ENCODE data around the gene CCDC85B. TPM values are rescaled to one million over a fixed set of nuclear protein-coding genes. Genes with fewer than 3 reads are reported as not detected.

Gene CCDC85B
- total RNA-seq, 2 experiments from 2014 or later: 77.7 to 81.8 TPM

- POLR2A ChIA-PET: interaction anchor here (0.6 to 4.7 kb wide), 16 partner anchors 9 to 321 kb away, joined by 3 to 67 read pairs (median 4); partner anchors contain the start of genes BANF1, C11orf68, CFL1 and EIF1AD
Observed at GRCh38 chr11:65891219-65892136, 1.0 kb downstream of the CCDC85B start.

DNA sequence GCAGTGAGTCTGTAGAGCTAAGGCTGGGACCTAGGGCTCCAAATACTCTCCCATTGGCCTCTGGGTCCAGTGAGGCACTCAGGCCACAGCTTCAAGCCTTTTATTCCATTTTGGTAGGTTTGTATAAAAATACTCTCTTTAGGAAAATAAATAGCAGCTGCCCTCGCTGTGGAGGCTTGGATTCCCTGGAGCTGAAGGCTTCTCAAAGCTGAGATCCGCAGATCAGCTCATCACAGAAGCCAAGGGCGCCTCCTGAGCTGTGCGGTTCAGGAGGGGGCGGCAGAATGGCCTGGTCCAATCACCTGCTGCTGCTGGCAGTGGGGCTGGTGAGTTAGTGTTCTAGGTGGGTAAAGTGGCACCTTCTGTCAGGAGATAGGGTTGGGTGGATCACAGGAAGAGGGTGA is 1.7 kb downstream of the CCDC85B start:
- ChIA-PET CTCF (interaction anchor here (0.6 to 12.8 kb wide), 8 partner anchors 7 to 153 kb away, joined by 3 to 163 read pairs (median 10); partner anchors contain the start of genes CFL1, CTSW, FOSL1 and MUS81), POLR2A (interaction anchor here (1.2 to 4.7 kb wide), 2 partner anchors 8 to 33 kb away, joined by 3 to 67 read pairs; partner anchors contain the start of gene FOSL1)

More at GRCh38 chr11:65891219-65892136, 1.0 kb downstream of the CCDC85B start:
- CTCF ChIA-PET: interaction anchor here (1.0 to 12.8 kb wide), 11 partner anchors 7 to 176 kb away, joined by 3 to 163 read pairs (median 10); partner anchors contain the start of genes C11orf68, CFL1, CTSW and FOSL1

GRCh38 chr11:65892661-65893317 is 2.3 kb downstream of the CCDC85B start:
- POLR2A ChIA-PET: interaction anchor here (1.2 to 4.7 kb wide), 2 partner anchors 7 to 33 kb away, joined by 3 to 67 read pairs; partner anchors contain the start of gene FOSL1
- CTCF ChIA-PET: interaction anchor here (0.6 to 12.8 kb wide), 7 partner anchors 8 to 96 kb away, joined by 3 to 163 read pairs (median 10); partner anchors contain the start of genes CFL1, CTSW and MUS81

DNA sequence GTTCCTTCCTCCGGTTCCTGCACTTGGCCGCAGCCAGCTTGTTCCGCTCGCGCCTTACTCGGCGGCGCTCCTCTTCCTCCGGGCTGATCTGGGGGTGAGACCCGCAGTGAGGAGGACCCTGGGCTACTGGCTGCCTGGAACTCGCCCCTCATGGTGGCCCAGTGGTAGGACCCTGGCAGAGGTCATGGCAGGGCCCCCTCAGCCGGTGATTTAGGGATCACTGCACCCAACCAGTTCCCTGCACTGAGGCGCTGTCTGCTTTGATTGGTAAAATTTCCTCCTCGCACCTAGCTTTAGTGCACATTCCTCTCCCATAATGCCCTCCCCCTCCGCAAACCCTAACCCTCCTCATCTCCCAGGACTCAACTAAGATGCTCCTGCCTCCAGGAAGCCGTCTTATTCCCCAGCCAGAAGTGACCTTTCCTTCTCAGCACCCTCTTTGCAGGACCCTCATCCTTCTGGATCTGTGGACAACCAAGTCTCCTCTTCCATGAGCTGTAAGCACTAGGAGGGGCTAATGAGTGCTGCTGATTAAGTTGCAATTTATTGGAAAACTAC is 3.6 kb downstream of the CCDC85B start:
- CTCF ChIA-PET: interaction anchor here (0.6 to 12.8 kb wide), 5 partner anchors 9 to 563 kb away, joined by 3 to 163 read pairs (median 4); partner anchors contain the start of genes CFL1 and MUS81
- POLR2A ChIA-PET: interaction anchor here (0.7 to 0.9 kb wide), 3 partner anchors 24 to 74 kb away, joined by 3 read pairs; no protein-coding TSS in a partner anchor

- ChIA-PET POLR2A (no interaction called here), CTCF (interaction anchor here (1.0 to 8.1 kb wide), 2 partner anchors 8 to 91 kb away, joined by 3 to 95 read pairs; partner anchors contain the start of genes CCDC85B and FIBP)
Observed at GRCh38 chr11:65895482-65895981, 5.1 kb downstream of the CCDC85B start.

DNA sequence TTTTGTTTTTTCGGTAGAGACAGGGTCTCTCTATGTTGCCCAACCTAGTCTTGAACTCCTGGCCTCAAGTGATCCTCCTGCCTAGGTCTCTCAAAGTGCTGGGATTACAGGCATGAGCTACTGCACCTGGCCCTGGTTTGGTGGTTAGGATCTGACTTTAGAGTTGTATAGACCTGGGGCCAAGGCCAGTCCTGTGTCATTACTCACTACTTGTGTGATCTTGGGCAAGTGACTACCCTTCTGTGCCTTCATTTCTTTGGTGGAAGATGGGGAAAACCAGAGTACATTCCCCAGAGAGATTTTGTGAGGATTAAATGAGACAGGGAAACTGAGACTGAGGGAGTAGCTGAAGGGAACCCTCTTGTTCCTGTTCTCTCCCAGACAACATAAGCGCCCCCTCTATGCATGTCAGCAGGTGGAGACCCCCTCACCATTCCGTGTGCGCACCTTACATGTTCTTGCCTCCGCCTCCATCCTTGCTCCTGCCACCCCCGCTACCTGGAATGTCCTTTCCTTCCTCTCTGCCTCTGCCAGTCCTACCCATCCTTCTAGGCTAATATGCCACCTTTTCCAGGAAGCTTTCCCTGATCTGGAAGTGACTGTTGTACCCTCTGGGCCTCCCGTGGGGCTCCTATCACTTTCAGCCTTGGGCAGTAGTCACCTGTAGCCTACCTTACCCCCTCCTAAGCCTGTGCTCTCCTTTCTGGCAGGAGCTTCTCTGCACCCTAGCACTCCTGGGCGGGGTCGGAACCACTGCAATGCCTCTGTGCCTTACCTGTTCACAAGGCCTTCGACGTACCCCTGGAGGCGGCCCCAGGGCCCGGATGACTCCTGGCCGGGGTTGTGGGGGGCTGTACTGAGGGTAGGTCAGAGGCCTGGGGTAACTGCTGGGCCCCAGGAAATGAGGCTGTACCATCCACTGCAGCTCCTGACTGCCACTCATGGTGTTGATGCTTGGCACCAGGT is 5.8 kb downstream of the CCDC85B start:
- POLR2A ChIA-PET: no interaction called here
- CTCF ChIA-PET: interaction anchor here (1.0 to 8.1 kb wide), 3 partner anchors 9 to 93 kb away, joined by 3 to 95 read pairs (median 3); partner anchors contain the start of genes CCDC85B and FIBP

DNA sequence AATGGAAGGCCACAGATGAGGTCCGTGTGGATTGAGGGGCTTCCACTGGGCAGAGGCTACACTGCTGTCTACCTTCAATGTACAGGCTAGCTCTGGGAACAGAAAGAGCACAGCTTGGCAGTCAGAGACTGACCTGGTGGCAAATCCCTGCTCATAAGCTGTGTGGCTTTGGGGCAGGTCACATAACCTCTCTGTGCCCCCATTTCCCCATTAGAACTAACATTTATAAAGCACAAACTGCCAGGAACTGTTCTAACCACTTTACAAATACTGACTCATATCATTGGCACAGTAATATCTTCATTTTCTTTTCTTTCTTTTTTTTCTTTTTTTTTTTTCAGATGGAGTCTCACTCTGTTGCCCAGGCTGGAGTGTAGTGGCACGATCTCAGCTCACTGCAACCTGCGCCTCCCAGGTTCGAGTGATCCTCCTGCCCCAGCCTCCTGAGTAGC is 6.6 kb downstream of the CCDC85B start:
- CTCF ChIA-PET: interaction anchor here (1.0 to 8.1 kb wide), 3 partner anchors 9 to 92 kb away, joined by 3 to 95 read pairs (median 7); partner anchors contain the start of genes CCDC85B, FIBP and MUS81
- POLR2A ChIA-PET: no interaction called here

DNA sequence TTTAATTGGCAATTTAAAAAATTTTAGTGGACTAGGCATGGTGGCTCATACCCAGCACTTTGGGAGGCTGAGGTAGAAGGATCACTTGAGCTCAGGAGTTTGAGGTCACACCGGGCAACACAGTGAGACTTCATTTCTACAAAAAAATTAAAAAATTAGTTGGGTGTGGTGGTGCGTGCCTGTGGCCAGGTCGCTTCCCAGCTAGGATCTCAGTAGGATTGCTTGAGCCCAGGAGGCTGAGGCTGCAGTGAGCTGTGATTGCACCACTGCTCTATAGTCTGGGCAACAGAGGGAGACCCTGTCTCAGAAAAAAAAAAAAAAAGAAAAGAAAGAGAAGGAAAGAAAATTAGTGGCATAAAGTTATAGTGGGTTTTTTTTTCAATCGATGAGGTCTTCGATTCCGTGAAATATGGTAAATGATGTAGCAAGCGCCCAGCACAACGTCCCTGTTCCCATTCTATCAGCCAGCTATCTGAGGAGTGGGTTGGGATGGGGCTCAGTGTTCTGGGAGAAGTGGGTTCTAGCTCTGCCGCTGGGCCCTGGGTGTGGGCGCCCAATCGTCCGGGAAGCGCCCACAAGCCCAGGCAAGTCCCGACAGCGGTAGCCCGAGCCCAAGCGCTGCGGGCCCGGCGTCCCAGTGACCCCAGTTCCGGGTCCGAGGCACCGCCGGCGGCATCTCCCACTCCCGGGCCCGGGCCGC is 8.3 kb downstream of the CCDC85B start:
- ChIA-PET CTCF (interaction anchor here (0.5 to 8.1 kb wide), 9 partner anchors 11 to 474 kb away, joined by 3 to 95 read pairs (median 3); partner anchors contain the start of genes CCDC85B, FIBP, MUS81 and OVOL1), POLR2A (interaction anchor here (0.6 to 5.4 kb wide), 5 partner anchors 9 to 1347 kb away, joined by 3 to 67 read pairs (median 5); partner anchors contain the start of genes CCDC85B and FIBP)

DNA sequence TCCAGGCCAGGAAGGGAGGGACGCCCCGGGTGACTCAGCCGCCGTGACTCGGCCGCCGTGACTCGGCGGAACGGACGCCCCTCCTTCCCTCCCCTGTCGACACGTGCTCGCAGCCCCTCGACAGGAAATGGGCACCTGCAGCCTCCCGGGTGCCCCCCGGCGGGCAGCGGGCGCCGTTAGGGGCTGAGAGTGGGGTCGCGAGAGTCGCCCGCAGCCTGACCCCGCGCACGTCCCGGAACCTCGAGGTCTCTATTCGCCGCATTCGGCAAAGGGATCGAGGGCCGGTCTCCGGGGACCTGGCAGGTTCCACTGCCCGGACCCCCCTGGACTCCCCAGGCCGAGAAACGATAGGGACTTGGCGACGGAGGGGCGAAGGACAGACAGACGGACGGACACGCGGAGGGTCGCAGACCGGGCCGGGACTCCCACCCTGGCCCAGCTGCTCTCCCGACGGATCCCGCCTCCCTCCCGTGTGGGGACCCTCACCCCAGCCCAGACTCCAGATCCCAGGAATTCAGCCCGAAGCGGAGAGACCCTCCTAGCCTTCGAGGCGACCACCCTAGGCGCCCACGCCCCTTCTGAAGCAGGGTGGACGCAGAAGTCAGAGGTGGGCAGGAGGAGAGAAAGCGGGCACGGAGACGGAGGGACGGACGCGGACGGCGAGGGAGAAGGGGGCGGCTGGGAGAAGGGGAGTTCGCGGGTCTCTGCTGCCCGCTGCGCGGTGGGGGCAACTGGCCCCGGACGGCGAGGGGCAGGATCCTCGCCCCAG is 9.1 kb downstream of the CCDC85B start:
- POLR2A ChIA-PET: interaction anchor here (1.5 to 5.4 kb wide), 2 partner anchors 9 to 18 kb away, joined by 11 to 67 read pairs; partner anchors contain the start of genes CCDC85B and FIBP

DNA sequence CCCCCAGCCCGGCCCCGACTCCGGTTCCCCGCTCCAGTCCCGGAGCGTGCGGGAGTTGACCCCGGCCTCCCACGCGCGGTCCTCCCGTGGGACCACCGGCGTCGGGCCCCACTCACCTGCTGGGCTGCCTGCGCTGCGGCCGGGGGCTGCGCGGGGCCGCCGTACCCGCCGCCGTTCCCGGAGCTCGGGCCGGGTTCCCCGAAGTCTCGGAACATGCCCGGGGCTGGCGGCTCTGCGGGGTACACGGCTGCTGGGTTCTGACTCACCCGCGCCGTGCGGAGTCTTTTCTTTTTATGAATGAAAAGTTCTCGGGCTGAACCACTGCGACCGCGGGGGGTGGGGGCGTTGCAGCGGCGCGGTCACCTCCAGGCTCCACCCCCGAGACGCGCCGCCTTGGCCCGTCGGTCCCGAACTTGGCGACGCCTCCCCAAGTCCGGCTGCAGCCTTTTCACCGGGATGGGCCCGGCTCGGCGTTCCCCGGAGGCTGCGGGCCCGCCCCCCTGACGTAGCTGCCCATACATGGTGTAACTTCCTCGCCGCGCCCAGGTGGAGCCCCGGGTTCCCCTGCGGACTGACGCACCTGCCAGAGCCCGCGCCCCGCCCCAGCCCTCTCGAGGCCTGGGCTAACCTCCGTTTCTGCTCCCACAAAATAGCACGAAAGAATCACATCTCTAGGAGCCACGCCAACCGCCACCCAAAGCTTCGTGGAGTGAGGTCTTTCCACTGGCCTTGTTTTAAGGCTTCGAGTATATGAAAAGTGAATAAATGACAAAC is 9.8 kb downstream of the CCDC85B start, which contains the start of gene FOSL1:
Gene FOSL1 (minus strand): TSS at position 264 of the 774 bp plus-strand sequence. CDS start 49 bp downstream, at position 215.
- POLR2A ChIA-PET: interaction anchor here (0.9 to 5.4 kb wide), 7 partner anchors 10 to 102 kb away, joined by 3 to 67 read pairs (median 4); partner anchors contain the start of genes BANF1, CCDC85B, CFL1 and FIBP
- CTCF ChIA-PET: interaction anchor here (1.0 to 8.1 kb wide), 5 partner anchors 13 to 120 kb away, joined by 3 to 95 read pairs (median 4); partner anchors contain the start of genes C11orf68, CCDC85B and FIBP

More for the DNA sequence above, 9.1 kb downstream of the CCDC85B start:
- CTCF ChIA-PET: interaction anchor here (0.5 to 8.1 kb wide), 4 partner anchors 12 to 475 kb away, joined by 3 to 95 read pairs (median 6); partner anchors contain the start of genes CCDC85B and FIBP

GRCh38 chr11:65900899-65901180 is 10.4 kb downstream of the CCDC85B start:
- CTCF ChIA-PET: interaction anchor here (1.0 to 8.1 kb wide), 6 partner anchors 10 to 121 kb away, joined by 3 to 95 read pairs (median 4); partner anchors contain the start of genes C11orf68, CCDC85B and FIBP
- POLR2A ChIA-PET: interaction anchor here (0.9 to 5.4 kb wide), 8 partner anchors 11 to 102 kb away, joined by 3 to 67 read pairs (median 4); partner anchors contain the start of genes BANF1, CCDC85B, CFL1 and FIBP

DNA sequence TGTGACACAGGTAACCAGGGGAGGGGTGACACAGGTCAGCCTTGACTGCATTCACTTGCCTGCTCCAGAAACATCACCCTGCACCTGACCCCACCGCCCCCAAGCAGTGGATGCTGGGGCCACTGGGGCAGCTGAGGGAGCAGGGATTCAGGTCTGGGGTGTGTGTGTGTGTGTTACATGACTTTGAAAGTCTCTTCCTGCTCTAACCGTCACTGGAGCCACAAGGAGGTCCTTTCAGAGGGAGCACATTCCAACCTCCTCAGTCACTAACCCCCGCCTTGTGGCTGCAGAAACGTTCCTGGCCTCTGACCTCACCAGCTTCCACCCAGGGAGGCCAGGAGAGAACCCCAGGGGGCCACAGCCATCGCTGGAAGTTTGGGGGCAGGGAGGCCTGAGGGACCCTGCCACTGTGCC is 12.6 kb downstream of the CCDC85B start:
- POLR2A ChIA-PET: no interaction called here
- CTCF ChIA-PET: interaction anchor here (0.9 to 8.1 kb wide), 2 partner anchors 15 kb away, joined by 3 to 95 read pairs; partner anchors contain the start of genes CCDC85B and FIBP

DNA sequence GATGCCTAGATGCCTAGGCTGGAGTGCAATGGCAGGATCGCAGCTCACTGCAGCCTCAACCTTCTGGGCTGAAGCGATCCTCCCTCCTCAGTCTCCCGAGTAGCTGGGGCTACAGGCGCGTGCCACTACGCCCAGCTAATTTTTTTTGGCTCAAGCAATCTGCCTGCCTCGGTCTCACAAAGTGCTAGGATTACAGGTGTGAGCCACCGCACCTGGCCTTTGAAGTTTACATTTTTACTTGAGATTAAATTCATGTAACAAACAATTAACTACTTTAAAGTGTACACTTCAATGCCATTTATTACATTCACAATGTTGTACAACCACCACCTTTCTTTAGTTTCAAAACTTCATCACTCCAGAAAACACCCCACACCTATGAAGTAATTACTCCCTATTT is 13.2 kb downstream of the CCDC85B start:
- ChIA-PET CTCF (interaction anchor here (0.9 kb wide), 1 partner anchor 15 kb away, joined by 3 read pairs; the partner anchor contains the start of gene FIBP), POLR2A (no interaction called here)

DNA sequence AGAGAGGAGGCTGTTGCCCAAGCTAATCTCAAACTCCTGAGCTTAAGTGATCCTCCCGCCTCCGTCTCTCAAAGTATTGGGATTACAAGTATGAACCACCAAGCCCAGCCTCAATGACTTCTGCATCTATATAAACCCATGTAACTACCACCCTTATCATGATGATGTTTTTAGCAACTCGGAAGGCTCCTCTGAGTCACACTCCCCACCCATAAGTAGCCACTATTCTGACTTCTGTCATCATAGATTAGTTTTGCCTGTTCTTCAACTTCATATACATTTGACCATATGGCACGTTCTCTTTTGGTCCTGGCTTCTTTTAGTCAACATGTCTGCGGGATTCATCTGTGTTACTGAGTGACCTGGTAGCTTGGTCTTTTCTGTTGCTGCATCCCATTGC is 16.1 kb downstream of the CCDC85B start:
- ChIA-PET POLR2A (no interaction called here), CTCF (interaction anchor here (0.9 kb wide), 1 partner anchor 18 kb away, joined by 3 read pairs; the partner anchor contains the start of gene FIBP)
